Progenitor cell of endocrine pancreas (in vitro differentiated cells): ENCODE results near the gene GPR78. TPM values are rescaled to one million over a fixed set of nuclear protein-coding genes. Genes with fewer than 3 reads are reported as not detected.

ENCODE experiments used
- DNase-seq: peaks from one replicate; pipeline ENCODE4 v3.0.0; 2021; ENCODE audit warnings: low spot score; ENCODE audit not compliant: unreplicated experiment
- H3K27ac Mint-ChIP-seq: 2 replicates; pipeline ENCODE4 v1.8.0; 2021; ENCODE audit warnings: mild to moderate bottlenecking, moderate library complexity, mixed read lengths
- H3K27me3 Mint-ChIP-seq: 2 replicates; pipeline ENCODE4 v1.8.0; 2021; ENCODE audit warnings: mixed read lengths
- H3K36me3 Mint-ChIP-seq: 2 replicates; pipeline ENCODE4 v1.8.0; 2022; ENCODE audit warnings: mixed read lengths; ENCODE audit not compliant: insufficient read depth
- H3K4me1 Mint-ChIP-seq: 2 replicates; pipeline ENCODE4 v1.8.0; 2021; ENCODE audit warnings: low read depth, mixed read lengths
- H3K4me3 Mint-ChIP-seq: 2 replicates; pipeline ENCODE4 v1.8.0; 2021; ENCODE audit warnings: low read depth, mild to moderate bottlenecking, moderate library complexity, mixed read lengths
- H3K9me3 Mint-ChIP-seq: 2 replicates; pipeline ENCODE4 v1.8.0; 2021; ENCODE audit warnings: low read depth, mixed read lengths
- total RNA-seq: library from RNA; stranded (reverse); gene quantifications from 2 replicates; pipeline ENCODE4 v1.2.1, GENCODE V29; 2021
- TF ChIP-seq, protein P1 (sequence below): fragments of 200-600 bp; sonication (generic); IDR thresholded peaks from one replicate; pipeline ENCODE4 v1.5.0; 2021; ENCODE audit warnings: antibody characterized with exemption, mild to moderate bottlenecking; ENCODE audit not compliant: unreplicated experiment

Gene GPR78
- total RNA-seq, 1 donor from 2014 or later = 0.31 TPM

GRCh38 chr4:8577046-8577445 lies 3.1 kb upstream of the GPR78 start:
- no peak for DNase-seq
- H3K9me3 Mint-ChIP-seq = no peaks in the 10 kb centered on the region
- H3K4me1 Mint-ChIP-seq = peaks cover 2% of the 10 kb centered on the region
- no peaks in the 10 kb centered on the region for H3K36me3 Mint-ChIP-seq
- TF ChIP-seq, protein P1, sequence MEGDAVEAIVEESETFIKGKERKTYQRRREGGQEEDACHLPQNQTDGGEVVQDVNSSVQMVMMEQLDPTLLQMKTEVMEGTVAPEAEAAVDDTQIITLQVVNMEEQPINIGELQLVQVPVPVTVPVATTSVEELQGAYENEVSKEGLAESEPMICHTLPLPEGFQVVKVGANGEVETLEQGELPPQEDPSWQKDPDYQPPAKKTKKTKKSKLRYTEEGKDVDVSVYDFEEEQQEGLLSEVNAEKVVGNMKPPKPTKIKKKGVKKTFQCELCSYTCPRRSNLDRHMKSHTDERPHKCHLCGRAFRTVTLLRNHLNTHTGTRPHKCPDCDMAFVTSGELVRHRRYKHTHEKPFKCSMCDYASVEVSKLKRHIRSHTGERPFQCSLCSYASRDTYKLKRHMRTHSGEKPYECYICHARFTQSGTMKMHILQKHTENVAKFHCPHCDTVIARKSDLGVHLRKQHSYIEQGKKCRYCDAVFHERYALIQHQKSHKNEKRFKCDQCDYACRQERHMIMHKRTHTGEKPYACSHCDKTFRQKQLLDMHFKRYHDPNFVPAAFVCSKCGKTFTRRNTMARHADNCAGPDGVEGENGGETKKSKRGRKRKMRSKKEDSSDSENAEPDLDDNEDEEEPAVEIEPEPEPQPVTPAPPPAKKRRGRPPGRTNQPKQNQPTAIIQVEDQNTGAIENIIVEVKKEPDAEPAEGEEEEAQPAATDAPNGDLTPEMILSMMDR = no peak
- no peak overlapping the region for H3K4me3 Mint-ChIP-seq
- H3K27me3 Mint-ChIP-seq = peaks cover 40% of the 10 kb centered on the region
- H3K27ac Mint-ChIP-seq = no peak overlapping the region

DNA sequence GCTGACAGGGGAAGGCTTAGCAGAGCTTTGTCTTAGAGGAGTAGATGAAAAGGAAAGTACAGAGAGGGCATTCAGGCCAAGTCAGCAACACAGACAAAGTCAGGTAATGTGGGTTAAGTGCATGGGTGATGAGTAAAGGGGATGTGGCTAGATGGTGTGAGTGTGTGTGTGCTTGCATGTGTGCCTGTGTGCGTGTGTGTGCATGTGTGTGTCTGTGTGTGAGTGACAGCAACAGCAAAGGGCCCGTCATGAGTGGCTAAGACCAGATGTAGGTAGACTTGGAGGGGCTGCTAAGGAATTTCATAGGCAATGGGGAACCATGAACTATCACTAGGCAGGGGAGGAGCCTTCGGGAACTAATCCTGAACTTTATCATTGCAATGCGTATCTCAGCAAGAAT lies 2.2 kb upstream of the GPR78 start:
- H3K36me3 Mint-ChIP-seq = no peaks in the 10 kb centered on the region
- no peak for DNase-seq
- no peaks in the 10 kb centered on the region for H3K4me1 Mint-ChIP-seq
- peaks cover 46% of the 10 kb centered on the region for H3K27me3 Mint-ChIP-seq
- H3K4me3 Mint-ChIP-seq = no peak overlapping the region
- TF ChIP-seq, protein P1 = no peak
- H3K27ac Mint-ChIP-seq = no peak overlapping the region
- no peaks in the 10 kb centered on the region for H3K9me3 Mint-ChIP-seq

GRCh38 chr4:8578717-8579116 lies 1.5 kb upstream of the GPR78 start:
- Mint-ChIP-seq H3K36me3 (no peaks in the 10 kb centered on the region), H3K27me3 (peaks cover 46% of the 10 kb centered on the region), H3K4me1 (no peaks in the 10 kb centered on the region), H3K4me3 (no peak overlapping the region), H3K9me3 (no peaks in the 10 kb centered on the region), H3K27ac (no peak overlapping the region)
- no peak for DNase-seq
- TF ChIP-seq, protein P1 = no peak

- H3K27ac Mint-ChIP-seq = no peak overlapping the region
- H3K9me3 Mint-ChIP-seq = no peaks in the 10 kb centered on the region
- no peak overlapping the region for H3K4me3 Mint-ChIP-seq
- H3K4me1 Mint-ChIP-seq = no peaks in the 10 kb centered on the region
- DNase-seq = no peak
- peaks cover 56% of the 10 kb centered on the region for H3K27me3 Mint-ChIP-seq
- H3K36me3 Mint-ChIP-seq = no peaks in the 10 kb centered on the region
- TF ChIP-seq, protein P1 = no peak
These were observed 469 bp upstream of the GPR78 start for GRCh38 chr4:8579526-8580320.

- no peak overlapping the region for H3K4me3 Mint-ChIP-seq
- H3K4me1 Mint-ChIP-seq = no peaks in the 10 kb centered on the region
- H3K27me3 Mint-ChIP-seq = peaks cover 59% of the 10 kb centered on the region
- H3K9me3 Mint-ChIP-seq = no peaks in the 10 kb centered on the region
- no peaks in the 10 kb centered on the region for H3K36me3 Mint-ChIP-seq
- TF ChIP-seq, protein P1 = no peak
- DNase-seq = no peak
- H3K27ac Mint-ChIP-seq = no peak overlapping the region
These were observed 1.1 kb downstream of the GPR78 start for GRCh38 chr4:8581094-8581861.
